SW480 (cell line): ENCODE measurements around the gene B4GALT2.

Source experiments
- DNase-seq: peaks from one replicate; pipeline ENCODE4 v3.0.0-alpha.2; 2016; ENCODE audit warnings: low spot score

The B4GALT2 gene, protein sequence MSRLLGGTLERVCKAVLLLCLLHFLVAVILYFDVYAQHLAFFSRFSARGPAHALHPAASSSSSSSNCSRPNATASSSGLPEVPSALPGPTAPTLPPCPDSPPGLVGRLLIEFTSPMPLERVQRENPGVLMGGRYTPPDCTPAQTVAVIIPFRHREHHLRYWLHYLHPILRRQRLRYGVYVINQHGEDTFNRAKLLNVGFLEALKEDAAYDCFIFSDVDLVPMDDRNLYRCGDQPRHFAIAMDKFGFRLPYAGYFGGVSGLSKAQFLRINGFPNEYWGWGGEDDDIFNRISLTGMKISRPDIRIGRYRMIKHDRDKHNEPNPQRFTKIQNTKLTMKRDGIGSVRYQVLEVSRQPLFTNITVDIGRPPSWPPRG

GRCh38 chr1:43978551-43979260 lies at the start of gene B4GALT2:
TSS of gene B4GALT2 (plus strand) at chr1:43979210. CDS start at chr1:43981161, 1,951 bp downstream.
- DNase-seq = no peak

- DNase-seq = peak; percentile 37
Measured at GRCh38 chr1:43930168-43930948, 48.7 kb upstream of the B4GALT2 start.

GRCh38 chr1:43930949-43931275 lies 48.1 kb upstream of the B4GALT2 start:
- DNase-seq = no peak

DNA sequence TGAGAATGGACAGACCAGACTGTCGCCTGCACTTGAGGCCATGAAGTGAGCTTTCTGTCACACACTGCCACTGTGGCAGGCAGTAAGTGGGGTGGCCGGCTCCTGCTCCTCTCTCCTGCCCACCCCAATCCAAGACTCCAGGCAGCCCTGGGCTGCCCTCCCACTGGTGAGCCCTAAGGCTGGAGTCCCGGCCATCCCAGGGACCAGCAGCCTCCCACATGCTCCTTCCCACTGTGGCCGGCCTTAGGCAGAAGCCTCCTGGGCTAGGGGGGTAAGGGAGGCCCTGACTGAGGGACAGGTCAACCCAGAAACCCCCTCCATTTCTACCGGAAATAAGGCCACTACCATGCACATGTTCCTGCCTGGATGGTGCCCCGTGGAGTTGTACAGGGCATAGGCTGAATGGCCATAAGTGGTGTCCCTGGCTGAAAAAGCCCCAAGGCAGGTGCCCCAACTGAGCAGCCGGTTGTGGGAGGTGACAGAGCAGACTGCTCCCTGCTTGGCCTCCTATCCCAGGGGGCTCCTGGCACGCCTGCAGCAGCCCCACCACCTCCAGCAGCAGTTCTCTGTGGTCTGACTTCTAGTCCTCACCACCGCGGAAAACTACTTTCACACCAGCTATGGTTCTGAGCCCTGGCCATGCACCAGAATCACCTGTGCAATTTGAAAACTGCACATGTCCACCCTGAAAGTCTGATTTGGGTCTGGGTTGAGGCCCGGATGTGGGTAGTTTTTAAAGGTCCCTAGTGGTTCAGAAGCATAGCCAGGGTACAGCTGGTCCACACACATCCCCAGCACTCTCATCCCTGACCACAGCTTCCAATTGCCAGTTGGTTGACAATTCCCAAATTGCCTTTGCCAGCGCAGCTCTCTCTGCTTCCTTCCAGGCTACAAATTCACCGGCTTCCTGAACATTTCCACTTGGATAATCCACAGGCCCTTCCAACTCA lies 47.0 kb upstream of the B4GALT2 start:
- no peak for DNase-seq

DNA sequence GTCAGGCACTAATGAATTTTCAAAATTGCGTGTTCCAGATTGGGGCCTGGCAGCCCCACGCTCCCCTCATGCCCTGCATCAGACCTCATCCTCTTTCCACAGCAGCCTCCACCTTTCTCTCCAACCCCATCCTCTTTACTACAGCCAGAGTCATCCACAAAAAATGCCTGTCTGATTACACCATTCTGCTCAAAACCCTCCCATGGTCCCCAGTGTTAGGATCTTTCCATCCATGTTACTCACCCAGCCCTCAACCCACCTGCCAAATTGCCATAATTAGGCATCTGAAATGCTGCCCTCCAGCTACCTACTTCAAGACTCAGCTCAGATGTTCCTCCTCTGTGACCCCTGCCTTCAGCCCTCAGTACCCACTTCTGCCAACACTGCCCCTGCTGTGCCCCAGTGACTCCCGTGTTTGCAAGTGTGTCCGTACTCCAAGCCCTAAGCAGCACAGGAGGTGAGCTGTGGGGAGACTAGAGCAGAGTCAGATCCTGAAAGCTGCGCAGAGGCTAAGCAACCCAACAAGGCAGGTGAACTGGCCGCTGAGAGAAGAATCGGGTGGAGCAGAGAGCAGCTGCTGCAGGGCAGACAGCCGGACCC lies 46.1 kb upstream of the B4GALT2 start:
- DNase-seq = peak; percentile 36

DNA sequence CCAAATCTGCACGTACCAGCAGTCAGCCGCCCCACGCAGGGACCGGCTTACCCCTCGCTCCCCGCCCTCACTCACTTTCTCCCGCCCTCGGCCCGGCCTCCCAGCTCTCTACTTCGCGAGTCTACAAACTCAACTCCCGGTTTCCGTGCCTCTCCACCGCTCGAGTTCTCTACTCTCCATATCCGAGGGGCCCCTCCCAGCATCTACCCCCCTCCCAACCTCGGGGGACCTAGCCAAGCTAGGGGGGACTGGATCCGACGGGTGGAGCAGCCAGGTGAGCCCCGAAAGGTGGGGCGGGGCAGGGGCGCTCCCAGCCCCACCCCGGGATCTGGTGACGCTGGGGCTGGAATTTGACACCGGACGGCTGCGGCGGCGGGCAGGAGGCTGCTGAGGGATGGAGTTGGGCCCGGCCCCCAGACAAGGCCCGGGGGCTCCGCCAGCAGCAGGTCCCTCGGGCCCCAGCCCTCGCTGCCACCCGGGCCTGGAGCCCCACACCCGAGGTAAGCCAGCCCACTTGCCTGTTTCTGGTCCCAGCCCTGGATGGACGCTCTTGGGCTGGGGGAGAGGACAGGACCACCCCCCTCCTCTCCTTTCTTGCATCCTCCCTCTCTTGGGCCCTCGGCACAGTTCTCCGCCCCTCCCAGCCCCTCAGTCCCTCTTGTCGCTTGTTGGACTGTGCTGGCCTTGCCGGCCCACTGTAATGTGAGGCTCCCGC lies 45.5 kb upstream of the B4GALT2 start, which contains the start of gene ARTN:
Gene ARTN, plus strand, starts transcription at position 416 of the 715 bp plus-strand sequence. CDS start 1,856 bp downstream, outside the sequence.
- DNase-seq = peak; percentile 48

GRCh38 chr1:43934101-43934985 lies 44.7 kb upstream of the B4GALT2 start:
- peak; percentile 71 for DNase-seq

- DNase-seq = no peak
Measured at GRCh38 chr1:43934986-43935324, 44.1 kb upstream of the B4GALT2 start.

- DNase-seq = peak; percentile 87
Measured at GRCh38 chr1:43935711-43936427, 43.1 kb upstream of the B4GALT2 start.

DNA sequence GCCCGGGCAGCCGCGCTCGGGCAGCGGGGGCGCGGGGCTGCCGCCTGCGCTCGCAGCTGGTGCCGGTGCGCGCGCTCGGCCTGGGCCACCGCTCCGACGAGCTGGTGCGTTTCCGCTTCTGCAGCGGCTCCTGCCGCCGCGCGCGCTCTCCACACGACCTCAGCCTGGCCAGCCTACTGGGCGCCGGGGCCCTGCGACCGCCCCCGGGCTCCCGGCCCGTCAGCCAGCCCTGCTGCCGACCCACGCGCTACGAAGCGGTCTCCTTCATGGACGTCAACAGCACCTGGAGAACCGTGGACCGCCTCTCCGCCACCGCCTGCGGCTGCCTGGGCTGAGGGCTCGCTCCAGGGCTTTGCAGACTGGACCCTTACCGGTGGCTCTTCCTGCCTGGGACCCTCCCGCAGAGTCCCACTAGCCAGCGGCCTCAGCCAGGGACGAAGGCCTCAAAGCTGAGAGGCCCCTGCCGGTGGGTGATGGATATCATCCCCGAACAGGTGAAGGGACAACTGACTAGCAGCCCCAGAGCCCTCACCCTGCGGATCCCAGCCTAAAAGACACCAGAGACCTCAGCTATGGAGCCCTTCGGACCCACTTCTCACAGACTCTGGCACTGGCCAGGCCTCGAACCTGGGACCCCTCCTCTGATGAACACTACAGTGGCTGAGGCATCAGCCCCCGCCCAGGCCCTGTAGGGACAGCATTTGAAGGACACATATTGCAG lies 42.4 kb upstream of the B4GALT2 start:
- DNase-seq = peak; percentile 53

DNA sequence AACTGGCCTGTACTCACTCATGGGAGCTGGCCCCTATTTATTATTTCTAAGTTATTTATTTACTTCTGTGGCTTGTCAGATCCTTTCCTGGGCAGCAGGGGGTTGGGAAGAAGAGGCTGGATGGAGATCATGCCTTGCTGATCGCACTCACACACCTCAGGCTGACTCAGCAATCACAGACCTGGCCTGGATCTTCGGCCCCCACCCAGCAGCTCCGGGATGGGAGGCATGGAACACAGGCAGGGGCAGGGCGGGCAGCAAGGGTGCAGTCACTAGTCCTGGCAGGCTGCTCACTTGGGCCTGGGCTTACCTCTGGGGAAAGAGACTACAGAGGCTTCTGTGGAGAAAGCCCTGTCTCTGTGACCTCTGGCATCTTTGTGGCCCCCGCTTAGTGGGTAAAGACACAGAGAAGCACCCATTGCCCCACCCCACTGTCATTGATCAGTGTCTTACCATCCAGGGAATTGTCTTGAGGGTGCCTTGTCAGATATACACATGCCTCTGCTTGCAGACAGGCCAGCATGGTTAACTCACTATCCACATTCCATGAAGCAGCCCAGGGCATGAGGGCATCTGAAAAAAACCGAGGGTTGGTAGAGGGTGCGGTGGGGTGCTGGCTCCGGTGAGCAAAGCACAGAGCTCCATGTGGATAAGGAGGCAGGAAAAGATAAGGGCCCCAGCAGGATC lies 41.7 kb upstream of the B4GALT2 start:
- no peak for DNase-seq

DNA sequence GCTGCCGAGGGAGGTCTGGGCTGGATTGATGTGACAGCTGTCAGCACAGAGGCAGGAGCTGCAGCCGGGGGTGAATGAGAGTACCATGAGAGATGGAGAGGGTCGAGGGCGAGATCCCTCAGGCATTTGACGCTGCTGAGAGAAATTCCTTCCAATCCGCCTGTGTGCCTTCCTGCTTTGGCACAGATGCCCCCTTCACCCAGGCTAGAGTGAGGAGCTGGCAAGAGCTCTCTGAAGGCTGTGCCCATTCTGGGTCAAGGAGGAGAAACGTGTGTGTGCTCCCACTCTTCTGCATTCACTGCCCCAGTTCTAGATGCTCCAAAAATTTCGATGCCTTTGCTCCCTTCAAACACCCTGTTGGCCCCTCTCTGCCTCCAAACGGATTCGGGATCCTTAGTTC lies 40.6 kb upstream of the B4GALT2 start:
- DNase-seq = no peak

- no peak for DNase-seq
Measured at GRCh38 chr1:43938892-43939587, 40.0 kb upstream of the B4GALT2 start.

GRCh38 chr1:43942411-43942810 lies 36.6 kb upstream of the B4GALT2 start:
- DNase-seq = no peak

GRCh38 chr1:43944860-43945259 lies 34.1 kb upstream of the B4GALT2 start:
- no peak for DNase-seq

GRCh38 chr1:43945674-43946235 lies 33.3 kb upstream of the B4GALT2 start:
- DNase-seq = no peak
